GM21528 (cell line): Measurements from ENCODE around the gene ELFN1.

Experiments used
- ATAC-seq: cut with Tn5 transposase; IDR thresholded peaks from one replicate; pipeline ENCODE4 v1.9.1; 2021; ENCODE audit warnings: mild to moderate bottlenecking, moderate library complexity; ENCODE audit not compliant: unreplicated experiment, low FRiP score

Gene ELFN1

GRCh38 chr7:1769286-1770200, 99.5 kb downstream of the ELFN1 start:
- no peak for ATAC-seq

- ATAC-seq: no peak
Observed at GRCh38 chr7:1770331-1770730, 100.3 kb downstream of the ELFN1 start.

GRCh38 chr7:1775389-1775788, 105.3 kb downstream of the ELFN1 start:
- no peak for ATAC-seq

GRCh38 chr7:1777122-1777521, 107.0 kb downstream of the ELFN1 start:
- ATAC-seq: no peak

GRCh38 chr7:1779445-1779844, 109.4 kb downstream of the ELFN1 start:
- no peak for ATAC-seq

GRCh38 chr7:1781369-1781768, 111.3 kb downstream of the ELFN1 start:
- ATAC-seq: no peak

- no peak for ATAC-seq
Observed at GRCh38 chr7:1785839-1786238, 115.8 kb downstream of the ELFN1 start.

GRCh38 chr7:1787241-1787640, 117.2 kb downstream of the ELFN1 start:
- ATAC-seq: no peak

GRCh38 chr7:1787681-1788235, 117.7 kb downstream of the ELFN1 start:
- ATAC-seq: no peak

GRCh38 chr7:1794888-1795542, 124.9 kb downstream of the ELFN1 start:
- ATAC-seq: no peak
